Left ventricle myocardium superior (tissue), 1 donor: ENCODE measurements around the gene FZD8. TPM values are rescaled to one million over a fixed set of nuclear protein-coding genes. Genes with fewer than 3 reads are reported as not detected.

ENCODE experiments used
- ATAC-seq: fragments of 200-7000 bp; cut with Tn5 transposase; one replicate; pipeline ENCODE4 v1.9.1; 2020; ENCODE audit warnings: mild to moderate bottlenecking, moderate library complexity
- DNase-seq: peaks from one replicate; pipeline ENCODE4 v3.0.0-alpha.2; 2020
- intact Hi-C: fragments of 100-400 bp; cut with micrococcal nuclease; formaldehyde crosslinking; loops from one replicate; pipeline ENCODE4 v1.11.0; 2022
- total RNA-seq: library from RNA; stranded (reverse); fragmentation: NEBNext Ultra II Directional; extraction: Animal tissue kit (Norgen Biotek cat#: 25700); gene quantifications from one replicate; pipeline ENCODE4 v1.2.1, GENCODE V29; 2021
- donor health status: DM: no; HTN: yes; CAD: no; lungs with severe emphysema.

The FZD8 gene
- total RNA-seq, 1 donor from 2014 or later = 8.2 TPM

DNA sequence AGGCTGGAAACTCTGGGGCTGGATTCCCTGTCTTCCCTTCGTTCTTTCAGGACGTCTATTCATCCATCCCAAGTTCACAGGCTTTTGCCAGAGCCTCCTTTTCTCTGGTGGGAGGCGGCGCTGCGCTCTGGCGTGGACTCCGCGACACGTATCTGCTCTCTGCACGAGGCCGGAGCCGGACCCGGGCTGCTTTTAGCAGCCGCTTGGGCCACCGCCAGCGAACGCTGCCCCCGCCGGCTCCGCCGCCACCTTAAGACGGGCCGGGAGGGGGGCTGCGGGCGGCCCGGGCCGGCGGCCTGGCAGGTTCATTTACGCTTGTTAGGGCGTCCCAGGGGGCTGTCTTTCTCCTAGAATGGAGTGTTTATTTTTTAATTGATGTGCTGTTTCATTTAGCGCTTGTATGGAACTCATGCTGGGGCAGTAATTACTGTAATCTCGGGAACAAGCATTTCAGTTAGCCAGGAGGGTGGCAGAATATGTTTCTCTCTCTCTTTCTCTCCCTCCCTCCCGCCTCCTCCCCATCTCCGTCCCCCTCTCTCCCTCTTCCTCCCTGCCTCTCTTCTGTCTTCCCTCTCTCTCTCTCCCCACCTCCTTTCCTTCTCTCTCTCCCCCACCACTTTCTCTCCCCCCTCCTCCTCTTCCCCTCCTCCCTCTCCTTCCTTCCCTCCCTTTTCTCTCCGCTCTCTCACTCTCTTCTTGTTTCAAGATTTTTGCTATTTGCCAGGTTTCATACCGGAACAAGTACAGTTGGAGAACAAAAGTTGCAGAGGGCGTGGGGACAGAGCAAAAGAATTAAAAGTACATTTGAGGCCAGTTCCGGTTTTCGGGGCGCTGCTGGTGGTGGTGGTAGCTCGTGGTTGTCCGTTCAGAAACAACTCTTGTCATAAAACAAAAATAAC is 1.3 kb upstream of the FZD8 start:
- DNase-seq (peak; percentile 91), ATAC-seq (peak; percentile 65)
- intact Hi-C loops = no loop called here

DNA sequence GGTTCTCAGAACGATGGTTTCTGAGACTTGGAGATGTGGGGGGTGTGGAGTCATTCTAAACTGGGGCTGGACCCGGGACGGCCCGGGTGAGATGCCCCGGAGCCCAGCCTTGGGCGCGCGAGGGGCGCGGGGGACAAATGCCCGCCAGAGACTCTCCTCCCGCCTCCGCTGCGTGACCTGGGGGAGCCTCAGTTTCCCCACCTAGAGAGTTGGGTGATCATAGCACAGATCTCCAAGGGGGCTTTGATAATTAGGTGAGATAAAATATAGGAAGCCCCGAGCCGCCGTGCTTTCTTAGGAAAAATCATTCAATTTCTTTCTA is 658 bp upstream of the FZD8 start:
- intact Hi-C loops = no loop called here
- ATAC-seq = no peak

DNA sequence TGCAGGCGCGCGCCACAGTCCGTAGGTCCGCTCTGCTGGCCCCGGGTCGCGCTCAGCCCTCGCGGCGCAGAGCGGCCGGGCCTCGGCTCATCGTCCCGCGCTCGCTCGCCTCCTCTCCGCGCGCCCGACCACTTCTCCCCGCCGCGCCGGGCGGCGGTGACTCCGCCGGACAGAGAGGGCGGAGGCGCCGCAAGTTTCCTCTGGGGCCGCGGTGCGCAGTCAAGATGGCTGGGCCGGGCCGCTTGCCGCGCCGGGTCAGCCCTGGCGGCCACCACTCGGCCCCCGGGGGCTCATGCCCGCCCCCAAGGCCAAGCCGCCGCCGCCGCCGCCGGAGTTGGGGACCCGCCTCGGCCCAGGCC is 441 bp downstream of the FZD8 start:
- peak; percentile 68 for DNase-seq
- intact Hi-C loops = no loop called here
- peak; percentile 38 for ATAC-seq

More for the DNA sequence above, 658 bp upstream of the FZD8 start:
- DNase-seq = peak; percentile 33

DNA sequence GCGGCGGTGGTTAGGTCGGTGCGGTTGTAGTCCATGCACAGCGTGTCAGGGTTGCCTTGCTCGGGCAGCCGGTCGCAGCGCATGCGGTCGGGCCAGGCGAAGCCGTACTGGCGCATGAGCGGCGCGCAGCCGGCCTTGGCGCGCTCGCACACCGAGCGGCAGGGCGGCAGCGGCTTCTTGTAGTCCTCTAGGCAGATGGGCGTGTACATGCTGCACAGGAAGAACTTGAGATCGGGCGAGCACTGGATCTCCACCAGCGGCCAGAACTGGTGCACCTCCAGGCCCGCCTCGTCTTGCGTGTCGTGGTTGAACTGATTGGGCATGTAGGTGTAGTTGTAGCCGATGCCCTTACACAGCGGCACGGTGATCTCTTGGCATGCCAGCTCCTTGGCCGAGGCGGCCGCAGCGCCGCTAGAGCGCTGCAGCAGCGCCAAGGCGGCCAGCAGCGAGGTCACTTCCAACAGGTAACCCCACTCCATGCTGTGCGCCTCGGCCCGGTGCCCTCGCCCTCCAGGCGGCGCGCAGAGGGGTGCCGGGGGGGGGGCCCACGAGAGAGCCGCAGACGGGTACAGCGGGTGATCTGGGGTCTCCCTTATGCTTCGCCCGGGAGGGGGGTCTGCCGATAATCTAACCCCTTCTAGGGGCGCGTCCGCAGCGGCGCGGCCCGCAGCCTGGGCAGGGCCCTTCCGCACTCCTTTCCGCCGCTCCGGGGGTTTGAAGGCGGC is 983 bp downstream of the FZD8 start:
- intact Hi-C loops = no loop called here
- DNase-seq (peak; percentile 82), ATAC-seq (peak; percentile 24)

DNA sequence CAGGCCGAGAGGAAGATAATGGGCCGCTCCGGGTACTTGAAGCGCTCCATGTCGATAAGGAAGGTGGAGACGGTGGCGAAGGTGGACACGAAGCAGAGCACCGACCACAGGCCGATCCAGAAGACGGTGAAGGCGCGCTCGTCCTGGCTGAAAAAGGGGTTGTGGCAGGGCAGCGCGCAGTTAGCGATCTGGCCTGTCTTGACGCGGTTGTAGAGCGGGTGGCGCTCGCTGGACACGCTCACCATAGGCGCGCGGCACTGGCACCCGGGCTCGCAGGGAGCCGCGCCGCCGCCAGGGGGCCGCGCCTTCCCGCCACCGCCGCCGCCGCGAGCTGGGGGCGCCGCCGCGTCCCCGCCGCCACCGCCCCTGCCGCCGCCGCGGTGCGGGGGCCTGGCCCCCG is 1.6 kb downstream of the FZD8 start:
- intact Hi-C loops = no loop called here
- peak; percentile 86 for DNase-seq
- peak; percentile 10 for ATAC-seq

DNA sequence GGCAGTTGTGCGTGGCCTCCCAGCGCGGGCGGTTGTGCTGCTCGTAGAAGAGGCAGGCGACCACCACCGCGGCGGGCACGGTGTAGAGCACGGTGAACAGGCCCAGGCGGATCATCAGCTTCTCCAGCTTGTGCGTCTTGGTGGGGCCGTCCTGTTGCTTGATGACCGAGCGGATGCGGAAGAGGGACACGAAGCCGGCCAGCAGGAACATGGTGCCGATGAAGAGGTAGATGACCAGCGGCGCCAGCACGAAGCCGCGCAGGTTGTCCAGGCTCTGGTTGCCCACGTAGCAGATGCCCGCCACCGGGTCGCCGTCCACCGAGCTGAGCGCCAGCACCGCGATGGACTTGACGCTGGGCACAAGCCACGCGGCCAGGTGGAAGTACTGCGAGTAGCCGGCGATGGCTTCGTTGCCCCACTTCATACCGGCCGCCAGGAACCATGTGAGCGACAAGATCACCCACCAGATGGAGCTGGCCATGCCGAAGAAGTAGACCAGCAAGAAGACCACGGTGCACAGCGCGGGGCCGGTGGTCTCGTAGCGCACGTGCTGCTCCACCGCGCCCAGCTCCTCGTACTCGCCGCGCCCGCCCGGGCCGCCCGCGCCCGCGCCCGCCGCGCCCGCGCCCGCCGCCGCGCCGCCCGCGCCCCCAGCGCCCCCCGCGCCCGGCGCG is 2.2 kb downstream of the FZD8 start:
- ATAC-seq = no peak
- intact Hi-C loops = loop anchor here (5.0 kb wide), 2 partner anchors 1142 to 1242 kb away; no protein-coding TSS in a partner anchor
- peak; percentile 54 for DNase-seq

DNA sequence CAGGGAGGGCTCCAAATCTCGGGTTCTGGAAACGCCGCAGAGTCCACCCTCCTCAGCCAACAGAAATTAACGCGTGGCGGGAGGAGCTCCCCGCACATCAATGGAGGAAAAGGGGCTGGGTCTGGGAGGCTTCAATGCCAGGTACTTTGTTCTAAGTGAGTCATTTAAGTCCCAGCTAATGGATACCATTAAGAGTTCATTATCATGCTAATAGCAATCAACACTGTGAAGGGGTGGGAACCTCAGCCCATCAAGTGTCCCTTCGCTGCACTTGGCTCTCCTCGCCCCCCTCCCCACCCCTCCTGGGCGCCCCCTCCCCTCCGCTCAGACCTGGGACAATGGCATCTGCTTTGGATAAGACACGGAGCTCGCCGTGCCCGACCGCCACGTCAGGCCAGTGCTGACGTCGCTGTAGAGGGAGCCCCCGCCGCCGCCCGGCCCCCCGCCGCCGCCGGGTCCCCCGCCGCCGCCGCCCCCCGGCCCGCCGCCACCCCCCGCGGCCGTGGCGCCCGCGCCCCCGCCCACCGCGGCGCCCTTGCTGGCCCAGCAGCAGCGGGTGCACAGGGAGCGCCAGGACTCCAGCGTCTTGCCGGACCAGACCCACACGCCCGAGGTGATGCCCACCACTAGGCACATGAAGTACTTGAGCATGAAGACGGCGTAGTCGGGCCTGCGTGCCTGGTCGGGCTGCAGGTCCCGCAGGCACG is 2.9 kb downstream of the FZD8 start:
- no peak for ATAC-seq
- intact Hi-C loops = loop anchor here (5.0 kb wide), 2 partner anchors 1143 to 1243 kb away; no protein-coding TSS in a partner anchor
- peak; percentile 34 for DNase-seq

DNA sequence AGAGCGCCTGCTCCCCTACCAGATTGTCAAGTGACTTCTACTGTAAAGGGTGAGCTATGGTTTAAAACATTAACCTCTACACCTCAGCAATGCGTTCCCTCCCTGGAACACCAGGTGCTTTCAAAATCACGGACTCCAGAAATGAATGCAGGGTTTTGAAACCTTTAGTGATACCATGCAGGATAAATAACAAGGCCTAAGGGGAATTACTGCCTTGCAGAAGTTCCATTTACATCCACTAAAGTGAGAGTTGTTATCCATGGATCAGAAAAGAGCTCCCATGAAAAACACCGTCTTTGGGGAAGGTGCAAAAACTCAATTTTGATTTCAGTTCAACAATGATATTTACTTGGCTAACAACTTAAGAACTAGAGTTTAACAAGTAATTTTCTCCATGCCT is 4.0 kb downstream of the FZD8 start:
- no peak for ATAC-seq
- intact Hi-C loops = loop anchor here (5.0 kb wide), 2 partner anchors 1144 to 1244 kb away; no protein-coding TSS in a partner anchor

DNA sequence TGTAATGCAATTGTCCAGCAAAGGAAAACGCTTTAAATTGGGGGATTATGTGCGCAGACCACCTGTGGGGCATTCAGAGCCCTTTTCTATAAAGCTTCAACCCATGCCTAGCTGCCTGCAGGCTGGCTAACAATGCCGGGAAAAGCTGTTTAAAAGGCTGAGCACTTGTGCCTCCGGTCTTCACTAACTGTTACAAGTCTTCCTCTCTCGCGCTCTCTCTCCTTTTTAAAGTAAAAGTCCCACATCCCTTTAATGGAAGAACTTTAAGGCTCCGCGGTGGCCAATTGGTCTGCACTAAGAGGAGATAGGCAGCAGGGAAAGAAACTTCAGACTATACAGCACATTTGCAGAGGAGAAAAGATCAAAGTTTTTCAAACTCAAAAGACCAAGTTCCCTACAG is 4.6 kb downstream of the FZD8 start:
- no peak for DNase-seq
- ATAC-seq = no peak
- intact Hi-C loops = loop anchor here (5.0 kb wide), 2 partner anchors 1145 to 1245 kb away; no protein-coding TSS in a partner anchor

More for the DNA sequence above, 4.0 kb downstream of the FZD8 start:
- no peak for DNase-seq

DNA sequence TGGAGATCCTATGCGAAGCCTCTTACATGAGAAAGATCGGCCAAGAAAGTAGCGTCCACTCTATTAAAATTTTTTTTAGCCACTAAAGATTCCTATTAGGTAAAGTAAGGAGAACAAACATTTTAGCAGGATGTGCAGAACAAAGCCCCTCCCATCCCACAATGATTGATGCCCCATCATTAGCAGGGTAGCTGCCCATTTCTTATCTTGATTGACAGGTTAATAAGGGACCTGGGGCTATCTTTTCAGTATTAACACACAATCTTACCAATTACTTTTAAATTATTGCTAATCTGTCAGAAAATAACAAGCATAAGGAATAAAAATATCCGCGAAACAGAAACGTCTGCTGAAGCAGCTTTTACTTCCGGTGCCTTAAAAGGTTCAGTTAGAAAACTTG is 5.1 kb downstream of the FZD8 start:
- intact Hi-C loops = loop anchor here (5.0 kb wide), 2 partner anchors 1145 to 1245 kb away; no protein-coding TSS in a partner anchor
- no peak for ATAC-seq
- no peak for DNase-seq

DNA sequence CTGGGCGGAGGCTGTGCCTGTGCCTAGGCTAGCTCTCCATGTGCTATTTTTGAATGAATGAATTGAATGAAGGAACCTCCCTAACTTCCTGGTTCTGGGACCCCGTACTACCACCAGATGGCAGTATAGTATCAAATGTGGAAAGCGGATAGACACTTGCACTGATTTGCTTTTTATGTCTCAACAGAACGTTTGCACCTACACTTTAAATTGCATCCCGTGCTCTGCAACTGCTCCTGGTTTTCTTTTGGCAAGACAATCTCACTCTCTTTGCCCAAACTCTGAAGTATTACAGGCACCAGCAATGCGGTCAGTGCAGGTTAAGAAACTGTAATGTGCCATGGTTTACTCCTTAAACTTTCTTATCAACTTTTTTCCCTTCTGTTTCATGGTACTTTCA is 6.5 kb downstream of the FZD8 start:
- intact Hi-C loops = loop anchor here (5.0 kb wide), 2 partner anchors 1147 to 1247 kb away; no protein-coding TSS in a partner anchor
- DNase-seq (no peak), ATAC-seq (peak; percentile 67)

DNA sequence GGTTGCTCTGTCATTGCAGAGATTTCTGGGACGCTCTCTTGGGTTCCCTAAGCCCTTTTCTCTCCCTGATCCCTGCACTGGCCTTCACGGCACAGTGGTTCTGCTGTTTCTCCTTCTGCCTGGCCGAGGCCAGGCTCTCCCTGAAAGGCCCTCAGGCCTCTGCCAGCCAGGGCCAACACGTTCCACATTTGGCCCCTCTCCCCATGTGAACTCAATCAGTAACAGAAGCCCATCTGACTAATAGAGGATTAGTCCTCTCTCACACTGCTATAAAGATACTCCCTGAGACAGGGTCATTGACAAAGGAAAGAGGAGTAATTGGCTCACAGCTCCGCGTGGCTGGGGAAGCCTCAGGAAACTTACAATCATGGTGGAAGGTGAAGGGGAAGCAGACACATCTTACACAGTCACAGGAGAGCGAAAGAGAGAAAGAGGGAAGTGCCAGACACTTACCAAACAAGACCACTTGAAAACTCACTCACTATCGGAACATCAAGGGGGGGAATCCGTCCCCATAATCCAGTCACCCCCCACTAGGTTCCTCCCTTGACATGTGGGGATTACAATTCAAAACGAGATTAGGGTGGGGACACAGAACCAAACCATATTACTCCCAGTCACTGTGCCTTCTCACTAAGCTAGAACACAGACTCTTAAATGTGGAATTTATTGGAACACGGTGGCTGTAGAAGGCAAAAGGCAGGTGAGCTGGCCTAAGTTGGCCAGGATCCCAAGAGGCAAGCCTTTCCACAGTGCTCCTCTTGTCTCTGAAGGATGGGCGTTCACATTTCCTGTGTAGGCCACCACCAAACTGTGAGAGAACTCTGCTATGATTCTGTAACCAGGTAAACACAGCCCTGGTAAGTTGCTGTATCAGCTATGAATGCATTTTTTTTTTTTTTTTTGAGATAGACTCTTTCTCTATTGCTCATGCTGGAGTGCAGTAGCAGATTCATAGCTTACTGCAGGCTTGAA is 8.8 kb downstream of the FZD8 start:
- ATAC-seq = no peak
- intact Hi-C loops = no loop called here
- no peak for DNase-seq

DNA sequence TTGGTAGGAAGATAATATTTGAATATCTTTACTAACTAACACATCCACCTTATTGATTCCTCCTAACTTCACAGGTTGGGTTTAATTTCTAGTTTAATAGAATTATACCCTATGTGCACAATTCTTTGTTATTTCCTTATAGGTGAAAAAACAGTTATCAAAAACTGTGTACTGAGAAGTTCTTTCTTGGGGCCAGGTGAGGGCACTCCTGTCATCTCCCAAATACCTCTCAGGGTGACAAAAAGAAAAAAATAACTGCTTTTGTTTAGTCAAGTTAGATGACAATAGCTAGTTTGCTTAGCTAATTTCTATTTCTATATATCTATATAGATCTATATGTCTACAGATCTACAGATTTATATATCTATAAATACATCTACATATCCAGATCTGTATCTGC is 10.1 kb downstream of the FZD8 start:
- ATAC-seq = no peak
- DNase-seq = no peak
- intact Hi-C loops = no loop called here

DNA sequence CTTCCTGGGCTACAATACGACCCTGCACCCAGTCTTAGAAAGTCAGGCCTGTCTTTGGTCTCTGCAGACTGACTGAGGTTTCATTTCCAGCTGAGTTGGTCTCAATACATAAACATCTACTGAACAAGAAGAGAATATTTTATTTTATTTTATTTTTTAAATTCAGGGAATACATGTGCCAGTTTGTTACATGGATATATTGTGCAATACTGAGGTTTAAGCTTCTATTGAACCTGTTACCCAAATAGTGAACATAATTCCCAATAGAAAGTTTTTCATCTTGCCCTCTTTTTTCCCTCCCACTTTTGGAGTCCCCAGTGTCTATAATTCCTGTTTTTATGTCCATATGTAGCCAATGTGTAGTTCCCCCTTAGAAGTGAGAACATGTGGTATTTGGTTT is 10.7 kb downstream of the FZD8 start:
- DNase-seq (no peak), ATAC-seq (no peak)
- intact Hi-C loops = no loop called here

DNA sequence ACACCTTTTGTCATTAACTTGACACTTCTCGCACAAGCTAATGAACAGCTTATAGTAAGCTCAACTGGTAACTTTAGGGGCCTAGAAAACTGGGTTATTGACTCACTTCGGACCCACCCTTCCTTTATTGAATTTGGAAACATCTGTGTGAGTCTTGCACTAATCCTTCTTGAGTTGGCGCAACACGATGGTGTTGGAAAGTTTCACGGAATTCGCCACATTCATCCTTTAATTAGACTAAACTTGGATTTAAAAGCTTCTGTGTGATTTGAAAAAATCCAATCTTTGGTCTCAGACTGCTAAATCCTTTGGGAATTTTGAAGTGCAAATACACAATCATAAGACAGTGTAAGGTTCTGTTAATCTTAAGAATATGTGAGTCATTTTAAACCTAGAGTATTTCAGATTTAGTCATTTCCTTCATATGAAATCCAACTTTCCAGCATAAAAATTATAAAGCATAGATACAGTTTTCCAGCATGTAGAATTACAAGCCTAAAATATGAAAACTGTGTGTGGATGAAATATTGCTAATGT is 15.1 kb downstream of the FZD8 start:
- ATAC-seq (no peak), DNase-seq (no peak)
- intact Hi-C loops = no loop called here

DNA sequence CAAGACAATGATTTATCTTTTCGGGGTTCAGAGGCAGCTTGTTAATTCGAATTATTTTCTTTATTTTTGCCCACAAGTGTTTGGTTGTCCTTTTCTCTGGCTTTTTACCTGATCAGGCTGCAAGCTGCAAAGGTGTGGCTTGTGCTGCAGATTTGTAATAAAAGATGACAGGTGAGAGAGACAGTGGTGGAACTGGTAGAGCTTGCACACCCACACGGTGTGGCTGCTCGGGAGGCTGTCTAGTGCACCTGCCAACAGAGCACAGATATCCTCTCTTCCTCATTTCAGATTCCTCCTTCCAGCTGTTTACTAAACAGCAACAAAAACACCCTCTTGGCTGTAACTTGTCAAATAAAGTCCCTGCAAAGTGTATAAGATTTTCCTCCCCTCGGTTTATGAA is 27.8 kb downstream of the FZD8 start:
- no peak for ATAC-seq
- DNase-seq = no peak
- intact Hi-C loops = no loop called here

DNA sequence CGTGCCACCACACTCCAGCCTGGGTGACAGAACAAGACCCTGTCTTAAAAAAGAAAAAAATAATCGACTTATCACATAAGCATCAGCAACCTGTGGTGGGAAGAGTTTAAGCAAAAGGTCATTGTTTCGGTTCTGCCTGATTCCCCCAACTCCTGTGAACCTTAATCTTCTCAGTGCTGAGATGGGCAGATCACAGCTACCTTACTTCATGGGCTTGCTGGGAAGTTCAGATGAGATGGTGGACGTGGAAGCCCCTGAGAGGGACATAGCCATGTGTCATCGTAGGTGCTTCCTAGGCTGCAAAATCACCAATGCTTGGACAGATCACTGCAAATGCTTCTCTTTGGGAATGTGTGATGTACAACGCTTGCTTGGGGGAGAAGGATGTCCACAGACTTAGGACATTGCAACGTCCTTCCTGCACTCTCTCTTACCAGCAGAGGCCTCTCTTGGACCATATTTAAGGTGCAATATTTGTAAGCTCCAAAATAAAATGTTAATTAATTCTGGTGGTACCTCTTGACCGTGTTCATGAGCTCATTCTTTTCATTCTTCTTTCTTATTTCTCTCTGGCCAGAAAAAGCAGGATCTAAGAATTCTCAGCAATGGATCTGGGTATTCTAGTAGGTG is 28.4 kb downstream of the FZD8 start:
- intact Hi-C loops = no loop called here
- no peak for DNase-seq
- peak; percentile 32 for ATAC-seq
